A549 (cell line): ENCODE data around the gene TC2N. TPM values are rescaled to one million over a fixed set of nuclear protein-coding genes. Genes with fewer than 3 reads are reported as not detected.

Experiments used
- ATAC-seq, 2 experiments: fragments of 200-7000 bp in 1 of 2; fragments of >200 bp in 1 of 2; cut with Nextera tagmentation in 1 of 2; cut with Tn5 transposase in 1 of 2; 3 replicates each; pipeline versions ENCODE4 v1.8.0 to v1.9.1; 2018 to 2020; ENCODE audit warnings: mild to moderate bottlenecking in 1 of 2, moderate library complexity in 1 of 2
- CTCF ChIA-PET: fragments of 300-600 bp; sonication (Branson Sonifier 250); formaldehyde crosslinking; extraction: SDS; loops from one replicate; lab custom pipeline; 2021; ENCODE audit warnings: antibody characterized with exemption, inconsistent platforms; lab: Yijun Ruan, JAX
- POLR2A ChIA-PET: fragments of 350-600 bp; formaldehyde crosslinking; extraction: SDS; loops from one replicate; lab custom pipeline; 2021; ENCODE audit warnings: antibody characterized with exemption, inconsistent platforms; lab: Yijun Ruan, JAX
- DNase-seq, 2 experiments: peaks; one replicate each; pipeline versions ENCODE4 v3.0.0 to v3.0.0-alpha.2; 2011 to 2016; ENCODE audit warnings: low read depth in 1 of 2, low spot score in 1 of 2
- FAIRE-seq: peaks from 2 replicates; lab custom pipeline; 2011; peaks lifted over from hg19 to GRCh38; lab: Jason Lieb, UNC
- H3K27ac ChIP-seq, 2 experiments: fragments of >200 bp; sonication (Bioruptor Twin); formaldehyde crosslinking; 3 replicates each; pipeline ENCODE4 v1.5.1; 2016 to 2017
- H3K4me1 ChIP-seq: fragments of >200 bp; sonication (Bioruptor Twin); formaldehyde crosslinking; 3 replicates; pipeline ENCODE4 v1.6.1; 2016
- H3K4me2 ChIP-seq: fragments of >200 bp; sonication (Bioruptor Twin); formaldehyde crosslinking; 3 replicates; pipeline ENCODE4 v1.6.1; 2016
- H3K4me3 ChIP-seq: fragments of >200 bp; sonication (Bioruptor Twin); formaldehyde crosslinking; 3 replicates; pipeline ENCODE4 v1.5.1; 2016
- H3K9me3 ChIP-seq: fragments of >200 bp; sonication (Bioruptor Twin); formaldehyde crosslinking; 3 replicates; pipeline ENCODE4 v1.6.1; 2016
- CBX8 ChIP-seq: fragments of 200-600 bp; sonication (generic); IDR thresholded peaks from 2 replicates; pipeline ENCODE4 v1.6.1; 2016
- CEBPB ChIP-seq, 2 experiments: fragments of >200 bp in 1 of 2; sonication (Bioruptor Twin) in 1 of 2; formaldehyde crosslinking in 1 of 2; IDR thresholded peaks; 2 replicates each; pipeline ENCODE4 v1.6.1; 2012 to 2016
- CHD2 ChIP-seq: fragments of 150-350 bp; IDR thresholded peaks from 2 replicates; pipeline ENCODE4 v1.6.1; 2014; ENCODE audit warnings: low read length; ENCODE audit not compliant: partially characterized antibody
- EHF ChIP-seq: fragments of 250-450 bp; sonication (Bioruptor Pico); IDR thresholded peaks from 2 replicates; pipeline ENCODE4 v1.5.0; 2020; ENCODE audit warnings: mild to moderate bottlenecking
- EHMT2 ChIP-seq: fragments of 200-600 bp; sonication (generic); IDR thresholded peaks from 2 replicates; pipeline ENCODE4 v1.6.1; 2016; ENCODE audit warnings: antibody characterized with exemption, low read depth, mild to moderate bottlenecking, moderate library complexity
- ELK1 ChIP-seq: fragments of 150-350 bp; IDR thresholded peaks from 2 replicates; pipeline ENCODE4 v1.6.1; 2014; ENCODE audit warnings: low read depth, mild to moderate bottlenecking, low read length
- FOSB ChIP-seq: fragments of 250-450 bp; sonication (Bioruptor Pico); IDR thresholded peaks from 2 replicates; pipeline ENCODE4 v1.5.0; 2020; ENCODE audit warnings: mild to moderate bottlenecking, moderate library complexity
- GATA3 ChIP-seq: IDR thresholded peaks from 2 replicates; pipeline ENCODE4 v1.6.1; 2012; ENCODE audit warnings: borderline replicate concordance
- HES2 ChIP-seq: fragments of >200 bp; sonication (Bioruptor Twin); formaldehyde crosslinking; IDR thresholded peaks from 2 replicates; pipeline ENCODE4 v1.6.1; 2016
- PHF8 ChIP-seq: fragments of 200-600 bp; sonication (generic); IDR thresholded peaks from 2 replicates; pipeline ENCODE4 v1.6.1; 2016; ENCODE audit warnings: low read depth, mild to moderate bottlenecking, antibody characterized with exemption, moderate library complexity, borderline replicate concordance
- POLR2AphosphoS2 ChIP-seq: conservative IDR thresholded peaks from 2 replicates; pipeline ENCODE4 v1.6.1; 2012; ENCODE audit warnings: low read length, improper control_type of control experiment, inconsistent platforms
- RAD21 ChIP-seq, 2 experiments: fragments of >200 bp in 1 of 2; sonication (Bioruptor Twin) in 1 of 2; formaldehyde crosslinking in 1 of 2; IDR thresholded peaks in 1 of 2; conservative IDR thresholded peaks in 1 of 2; 2 replicates in 1 of 2; 3 replicates in 1 of 2; pipeline ENCODE4 v1.6.1; 2012 to 2018; ENCODE audit warnings: inconsistent platforms in 1 of 2
- REST ChIP-seq: fragments of 200-600 bp; sonication (generic); IDR thresholded peaks from 2 replicates; pipeline ENCODE4 v1.6.1; 2016; ENCODE audit warnings: antibody characterized with exemption, mild to moderate bottlenecking, moderate library complexity
- RNF2 ChIP-seq: fragments of 200-600 bp; sonication (generic); IDR thresholded peaks from 2 replicates; pipeline ENCODE4 v1.6.1; 2016; ENCODE audit warnings: low read depth, mild to moderate bottlenecking, antibody characterized with exemption, moderate library complexity, borderline replicate concordance
- SREBF2 ChIP-seq: fragments of 450-650 bp; IDR thresholded peaks from 2 replicates; pipeline ENCODE4 v1.6.1; 2014; ENCODE audit warnings: mild to moderate bottlenecking, moderate library complexity
- USF2 ChIP-seq: fragments of 450-650 bp; IDR thresholded peaks from 2 replicates; pipeline ENCODE4 v1.6.1; 2014; ENCODE audit warnings: antibody characterized with exemption
- ZFP36 ChIP-seq: fragments of 450-650 bp; IDR thresholded peaks from 2 replicates; pipeline ENCODE4 v1.6.1; 2014; ENCODE audit warnings: borderline replicate concordance; ENCODE audit not compliant: partially characterized antibody
- ZNF302 ChIP-seq: fragments of 250-450 bp; sonication (Bioruptor Pico); IDR thresholded peaks from 2 replicates; pipeline ENCODE4 v1.9.0; 2021; ENCODE audit warnings: inconsistent platforms, mild to moderate bottlenecking, moderate library complexity
- WGBS: methylation state at CpG from one replicate; pipeline ENCODE4 v1.1.6; 2017; ENCODE audit errors: missing lambda C conversion rate; 5-methylcytosine and 5-hydroxymethylcytosine counted together
- polyA plus RNA-seq, 4 experiments: library from polyadenylated mRNA; depleted of rRNA in 3 of 4; stranded (reverse); fragments of >200 nt; fragmentation: RNase III in 1 of 4; extraction: RNeasy Plus Mini Kit Qiagen cat#74134 plus additional on column Dnase treatment in 1 of 4; gene quantifications; 2 replicates in 3 of 4; 3 replicates in 1 of 4; pipeline ENCODE4 v1.2.3, GENCODE V29; 2011 to 2017

TC2N gene
- polyA plus RNA-seq, 2 of the 4 experiments (the other 2 are of a cell fraction), result 0.43 to 5.5 TPM

GRCh38 chr14:91879196-91879595 is 11.9 kb upstream of the TC2N start:
- Histone ChIP-seq H3K4me3 (no peak overlapping the region), H3K27ac (no peak overlapping the region), H3K4me2 (no peak overlapping the region), H3K9me3 (no peaks in the 10 kb centered on the region), H3K4me1 (peaks cover 11% of the 10 kb centered on the region; the same call in 1 of the 3 replicates)
- DNase-seq (no peak), FAIRE-seq (no peak), ATAC-seq (no peak)
- CTCF ChIA-PET, result interaction anchor here (0.8 kb wide), 2 partner anchors 12 to 38 kb away, joined by 3 read pairs; no protein-coding TSS in a partner anchor
- WGBS, result 76% methylated on average over 6 of the region's 6 CpGs
- TF ChIP-seq EHF (no peak), ZNF302 (CRISPR knock-in tag) (no peak), CEBPB (IDR thresholded peaks at IDR 0.05) (no peak), GATA3 (no peak), RAD21 (conservative IDR thresholded peaks at IDR 0.05 in 1 of 2, IDR thresholded peaks at IDR 0.05 in 1 of 2) (no peak)
- POLR2A ChIA-PET, result no interaction called here

GRCh38 chr14:91878274-91878673 is 10.9 kb upstream of the TC2N start:
- no peak for TF ChIP-seq FOSB (CRISPR knock-in tag)
- no peak for TF ChIP-seq CHD2
- TF ChIP-seq RNF2, result no peak
- no peak for TF ChIP-seq SREBF2
- no peak for TF ChIP-seq ZFP36
- no peak overlapping the region for H3K4me2 ChIP-seq
- no peak overlapping the region for H3K27ac ChIP-seq
- H3K9me3 ChIP-seq, result no peaks in the 10 kb centered on the region
- no peak for ATAC-seq
- peaks cover 14% of the 10 kb centered on the region for H3K4me1 ChIP-seq
- no peak for DNase-seq
- WGBS, result 93% methylated on average over 5 of the region's 5 CpGs
- ChIA-PET POLR2A (no interaction called here), CTCF (no interaction called here)
- H3K4me3 ChIP-seq, result no peak overlapping the region
- FAIRE-seq, result no peak

GRCh38 chr14:91877376-91877915 is 10.1 kb upstream of the TC2N start:
- no peak overlapping the region for H3K4me2 ChIP-seq
- no peaks in the 10 kb centered on the region for H3K9me3 ChIP-seq
- 78% methylated on average over 13 of the region's 13 CpGs for WGBS
- ChIA-PET CTCF (no interaction called here), POLR2A (no interaction called here)
- no peak for DNase-seq
- H3K27ac ChIP-seq, result no peak overlapping the region
- H3K4me1 ChIP-seq, result peaks cover 23% of the 10 kb centered on the region
- no peak for FAIRE-seq
- no peak for TF ChIP-seq POLR2AphosphoS2
- no peak for TF ChIP-seq CBX8
- TF ChIP-seq PHF8, result no peak
- TF ChIP-seq EHMT2, result no peak
- TF ChIP-seq HES2, result no peak
- TF ChIP-seq USF2, result no peak
- TF ChIP-seq RNF2, result no peak
- TF ChIP-seq REST, result no peak
- TF ChIP-seq ELK1, result no peak
- no peak for ATAC-seq
- no peak overlapping the region for H3K4me3 ChIP-seq
